Left lung (tissue), 10 donors: ENCODE data around the gene PLXNA1. TPM values are rescaled to one million over a fixed set of nuclear protein-coding genes. Genes with fewer than 3 reads are reported as not detected.

ENCODE experiments used
- ATAC-seq: fragments of 200-7000 bp; cut with Tn5 transposase; one replicate; pipeline ENCODE4 v1.9.1; 2020; ENCODE audit warnings: moderate library complexity
- DNase-seq, 4 donors: peaks; one replicate each; pipeline ENCODE4 v3.0.0-alpha.2; 2013 to 2020
- H3K27ac ChIP-seq, 2 donors: fragments of 200-600 bp; sonication (generic) in 1 of 2; one replicate each; pipeline versions ENCODE4 v1.5.0 to v1.8.0; 2020 to 2021
- H3K27me3 ChIP-seq, 2 donors: fragments of 200-600 bp; sonication (generic) in 1 of 2; one replicate each; pipeline versions ENCODE4 v1.5.0 to v1.8.0; 2020 to 2021
- H3K36me3 ChIP-seq, 2 donors: fragments of 200-600 bp; sonication (generic) in 1 of 2; one replicate each; pipeline versions ENCODE4 v1.5.0 to v1.8.0; 2020 to 2021
- H3K4me1 ChIP-seq, 2 donors: fragments of 200-600 bp; one replicate each; pipeline ENCODE4 v1.8.0; 2021
- H3K4me3 ChIP-seq, 2 donors: fragments of 200-600 bp; sonication (generic) in 1 of 2; one replicate each; pipeline versions ENCODE4 v1.5.0 to v1.8.0; 2020 to 2021; ENCODE audit warnings: mild to moderate bottlenecking in 1 of 2
- H3K9me3 ChIP-seq, 2 donors: fragments of 200-600 bp; sonication (generic) in 1 of 2; one replicate each; pipeline versions ENCODE4 v1.5.0 to v1.8.0; 2020 to 2021
- CTCF ChIP-seq, 2 donors: fragments of 200-600 bp; sonication (generic) in 1 of 2; IDR thresholded peaks; one replicate each; pipeline versions ENCODE4 v1.5.0 to v1.8.0; 2021; ENCODE audit warnings: antibody characterized with exemption in 2 of 2
- intact Hi-C, 2 donors: fragments of 100-400 bp; cut with DNase I; formaldehyde crosslinking; loops; one replicate each; pipeline versions ENCODE4 v1.11.2 to v1.14.2; 2022
- polyA plus RNA-seq, 6 donors: library from polyadenylated mRNA; unstranded; fragments of 120-200 nt; gene quantifications; one replicate each; pipeline ENCODE4 v1.2.1, GENCODE V29; 2013; ENCODE audit not compliant: insufficient read length in 6 of 6
- total RNA-seq, 2 donors: library from RNA; stranded (reverse); fragmentation: NEBNext Ultra II Directional; extraction: Animal tissue kit (Norgen Biotek cat#: 25700); gene quantifications; one replicate each; pipeline ENCODE4 v1.2.1, GENCODE V29; 2021
- donor health status: DM: no; HTN: yes; CAD: no.
- donor health status: DM: no; HTN: no; CAD: no.

Gene PLXNA1
- total and polyA plus RNA-seq, 8 donors: 27.2 to 64.6 (median 32.0) TPM

- no peak for ATAC-seq
- Histone ChIP-seq H3K36me3 (peaks cover 0 to 25% of the 10 kb centered on the region in 2 donors), H3K27ac (no peak overlapping the region), H3K9me3 (no peaks in the 10 kb centered on the region), H3K4me3 (no peak overlapping the region), H3K4me1 (peaks cover 14 to 24% of the 10 kb centered on the region in 2 donors), H3K27me3 (no peaks in the 10 kb centered on the region)
- no peak for DNase-seq
- no peak for TF ChIP-seq CTCF (IDR thresholded peaks at IDR 0.05)
- intact Hi-C loops: no loop called here
Observed at GRCh38 chr3:127004641-127005397, 21.9 kb downstream of the PLXNA1 start.

DNA sequence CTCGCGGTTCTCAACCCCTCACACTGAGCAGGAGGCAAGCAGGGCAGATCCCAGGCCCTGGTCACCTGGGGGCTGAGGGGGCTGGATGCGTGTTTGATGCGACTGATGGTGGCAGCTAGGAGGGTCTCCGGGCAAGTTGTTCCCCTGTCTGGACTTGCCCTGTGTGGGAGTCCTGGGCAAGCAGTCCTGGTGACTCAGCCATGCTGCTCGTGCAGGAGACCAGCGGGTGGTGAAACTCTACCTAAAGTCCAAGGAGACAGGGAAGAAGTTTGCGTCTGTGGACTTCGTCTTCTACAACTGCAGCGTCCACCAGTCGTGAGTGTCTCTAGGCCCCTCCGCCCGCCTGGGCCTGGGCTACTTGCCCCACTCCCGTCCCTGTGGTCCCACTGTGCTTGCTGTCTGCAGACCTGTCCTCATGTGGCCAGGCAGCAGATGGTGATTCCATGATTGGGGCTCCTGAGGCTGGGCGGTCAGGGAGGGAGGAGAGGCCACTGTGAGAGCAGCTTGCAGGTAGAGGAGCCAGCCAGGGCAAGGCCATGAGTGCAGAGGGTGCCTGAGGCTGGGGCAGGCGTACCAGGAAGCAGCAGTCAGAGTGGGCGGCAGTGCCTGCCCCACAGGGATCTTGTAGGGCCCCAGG lies 23.1 kb downstream of the PLXNA1 start:
- intact Hi-C loops: no loop called here
- no peaks in the 10 kb centered on the region for H3K9me3 ChIP-seq
- peaks cover 14 to 18% of the 10 kb centered on the region in 2 donors for H3K4me1 ChIP-seq
- H3K36me3 ChIP-seq: peaks cover 0 to 25% of the 10 kb centered on the region in 2 donors
- no peak for DNase-seq
- no peak for ATAC-seq
- no peak overlapping the region for H3K27ac ChIP-seq
- no peaks in the 10 kb centered on the region for H3K27me3 ChIP-seq
- no peak overlapping the region for H3K4me3 ChIP-seq
- TF ChIP-seq CTCF (IDR thresholded peaks at IDR 0.05): no peak

DNA sequence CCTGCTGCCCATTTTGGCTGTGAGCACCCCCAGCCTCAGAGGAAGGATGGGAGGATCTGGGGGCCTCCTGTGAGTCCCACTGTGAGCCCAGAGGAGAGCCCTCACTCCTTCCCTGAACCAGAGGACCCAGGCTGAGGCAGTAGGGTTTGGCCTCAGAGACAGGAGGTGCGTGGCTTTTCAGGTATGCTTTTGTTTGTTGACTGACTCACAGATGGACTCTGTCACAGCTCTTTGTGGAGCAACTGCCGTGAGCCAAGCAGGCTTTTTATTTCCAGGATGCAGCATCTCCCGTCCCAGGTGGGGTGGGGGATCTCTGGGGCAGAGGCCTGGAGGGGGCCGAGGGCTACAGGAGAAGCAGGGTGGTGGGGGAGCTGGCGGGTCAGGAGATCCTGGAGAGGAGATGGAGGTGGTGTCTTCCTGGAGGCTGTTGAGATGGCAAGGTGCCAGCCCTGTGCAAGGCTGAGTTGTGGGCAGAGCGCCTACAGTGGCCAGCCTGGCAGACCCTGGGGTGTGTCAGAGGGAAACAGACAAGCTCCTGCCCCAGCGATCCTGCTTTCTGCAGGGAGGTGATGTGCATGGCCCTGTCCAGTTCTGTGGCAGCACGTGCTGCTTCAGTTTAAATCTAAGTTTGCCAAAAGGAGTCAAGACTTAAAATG lies 24.0 kb downstream of the PLXNA1 start:
- no peak for TF ChIP-seq CTCF (IDR thresholded peaks at IDR 0.05)
- H3K4me3 ChIP-seq: no peak overlapping the region
- intact Hi-C loops: no loop called here
- no peaks in the 10 kb centered on the region for H3K27me3 ChIP-seq
- no peak for ATAC-seq
- H3K9me3 ChIP-seq: no peaks in the 10 kb centered on the region
- peaks cover 8 to 10% of the 10 kb centered on the region in 2 donors for H3K4me1 ChIP-seq
- DNase-seq: no peak
- no peak overlapping the region for H3K27ac ChIP-seq
- peaks cover 0 to 27% of the 10 kb centered on the region in 2 donors for H3K36me3 ChIP-seq

DNA sequence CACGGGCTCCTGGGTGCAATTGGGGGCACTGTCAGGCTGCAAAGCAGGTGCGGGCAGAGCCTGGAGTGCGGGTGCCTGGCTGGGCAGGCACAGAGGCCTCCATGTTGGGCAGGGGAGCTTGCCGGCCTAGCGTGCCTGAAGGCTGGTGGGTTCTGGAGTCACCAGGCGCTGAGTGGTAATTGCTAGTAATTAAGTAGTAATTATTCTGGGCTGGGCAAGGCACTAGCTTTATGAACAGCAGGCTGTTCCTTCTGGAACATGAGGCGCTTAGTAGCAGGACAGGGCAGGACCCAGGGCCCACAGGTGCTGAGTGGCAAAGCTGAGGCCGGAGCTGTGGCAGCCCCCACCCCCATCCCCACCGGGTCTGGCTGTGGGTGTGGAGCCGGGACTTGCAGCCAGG lies 25.3 kb downstream of the PLXNA1 start:
- Histone ChIP-seq H3K4me1 (no peaks in the 10 kb centered on the region), H3K27me3 (no peaks in the 10 kb centered on the region), H3K27ac (no peak overlapping the region), H3K4me3 (no peak overlapping the region), H3K9me3 (no peaks in the 10 kb centered on the region), H3K36me3 (peaks cover 0 to 40% of the 10 kb centered on the region in 2 donors)
- DNase-seq (no peak), ATAC-seq (no peak)
- intact Hi-C loops: no loop called here
- TF ChIP-seq CTCF (IDR thresholded peaks at IDR 0.05): no peak

- no peaks in the 10 kb centered on the region for H3K9me3 ChIP-seq
- H3K4me3 ChIP-seq: no peak overlapping the region
- H3K27ac ChIP-seq: no peak overlapping the region
- DNase-seq (no peak), ATAC-seq (no peak)
- intact Hi-C loops: no loop called here
- no peaks in the 10 kb centered on the region for H3K27me3 ChIP-seq
- peaks cover 0 to 53% of the 10 kb centered on the region in 2 donors for H3K36me3 ChIP-seq
- TF ChIP-seq CTCF (IDR thresholded peaks at IDR 0.05): no peak
- H3K4me1 ChIP-seq: no peaks in the 10 kb centered on the region
Observed at GRCh38 chr3:127009531-127009930, 26.6 kb downstream of the PLXNA1 start.
